ENCODE measurements around the gene PXT1. TPM values are rescaled to one million over a fixed set of nuclear protein-coding genes. Genes with fewer than 3 reads are reported as not detected.

Gene PXT1
- total RNA-seq, 2 donors from 2014 or later = not detected

DNA sequence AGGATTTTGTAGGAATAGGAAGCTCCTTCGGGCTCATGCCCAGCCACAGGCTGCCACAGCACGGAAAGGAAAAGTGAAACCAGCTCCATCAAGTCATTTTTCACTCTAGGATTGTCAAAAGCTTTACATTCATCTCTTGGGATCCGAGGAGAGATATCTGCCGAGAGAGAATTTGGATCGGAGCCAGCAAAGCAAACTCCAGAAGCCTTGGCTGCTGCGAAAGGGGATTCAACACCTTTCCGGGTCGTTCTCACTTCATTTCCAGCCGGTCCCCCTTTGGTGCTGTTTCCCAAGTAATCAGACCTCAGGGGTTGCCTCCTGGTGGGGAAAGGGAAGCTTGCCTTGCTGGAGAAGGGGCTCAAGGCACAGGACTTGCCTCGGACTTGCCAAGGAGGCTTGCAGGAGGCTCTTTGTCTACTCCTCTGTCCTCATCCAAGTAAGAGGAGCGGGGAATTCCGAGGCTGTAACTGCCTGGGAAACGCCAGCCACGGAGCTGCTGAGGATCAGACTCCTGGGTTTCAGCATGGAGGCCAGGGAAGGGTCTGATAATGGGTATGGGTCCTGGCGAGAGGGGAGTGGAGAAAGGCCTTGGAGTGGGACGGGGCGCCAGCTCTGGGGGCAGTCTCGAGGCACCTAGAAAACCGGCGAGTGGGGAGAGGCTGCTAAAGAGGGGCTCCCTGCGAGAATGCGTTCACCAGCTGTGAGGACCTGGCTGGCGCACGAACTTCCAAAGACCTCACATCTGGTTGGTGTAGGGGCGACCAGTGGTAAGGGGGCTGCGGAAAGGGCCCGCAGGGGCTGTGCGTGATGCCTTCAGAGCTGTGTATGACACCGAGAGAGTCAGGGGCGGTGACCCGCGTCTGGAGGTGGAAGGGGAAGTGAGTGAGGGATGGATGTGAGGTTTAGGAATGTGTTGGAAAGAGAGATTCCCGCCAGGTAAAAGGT, 55.9 kb downstream of the PXT1 start:
- Histone ChIP-seq H3K4me3 (peak overlapping the region; percentile 9 to 50), H3K4me1 (peaks cover 10% of the 10 kb centered on the region), H3K36me3 (replicated peaks in 1 of 2; ENCODE audit: insufficient read depth in 1 of 2, low read depth in 2 of 2) (no peaks in the 10 kb centered on the region), H3K27me3 (no peaks in the 10 kb centered on the region), H3K27ac (peak overlapping the region in 2 of 4 donors; percentile 28 to 56), H3K9me3 (no peaks in the 10 kb centered on the region)
- DNase-seq (peak; percentile 31 to 42 (median 36)), ATAC-seq (peak; percentile 52)
- TF ChIP-seq POLR2A (IDR thresholded peaks at IDR 0.05) = peak in 1 of 3 donors; percentile 2
- TF ChIP-seq, protein P1, sequence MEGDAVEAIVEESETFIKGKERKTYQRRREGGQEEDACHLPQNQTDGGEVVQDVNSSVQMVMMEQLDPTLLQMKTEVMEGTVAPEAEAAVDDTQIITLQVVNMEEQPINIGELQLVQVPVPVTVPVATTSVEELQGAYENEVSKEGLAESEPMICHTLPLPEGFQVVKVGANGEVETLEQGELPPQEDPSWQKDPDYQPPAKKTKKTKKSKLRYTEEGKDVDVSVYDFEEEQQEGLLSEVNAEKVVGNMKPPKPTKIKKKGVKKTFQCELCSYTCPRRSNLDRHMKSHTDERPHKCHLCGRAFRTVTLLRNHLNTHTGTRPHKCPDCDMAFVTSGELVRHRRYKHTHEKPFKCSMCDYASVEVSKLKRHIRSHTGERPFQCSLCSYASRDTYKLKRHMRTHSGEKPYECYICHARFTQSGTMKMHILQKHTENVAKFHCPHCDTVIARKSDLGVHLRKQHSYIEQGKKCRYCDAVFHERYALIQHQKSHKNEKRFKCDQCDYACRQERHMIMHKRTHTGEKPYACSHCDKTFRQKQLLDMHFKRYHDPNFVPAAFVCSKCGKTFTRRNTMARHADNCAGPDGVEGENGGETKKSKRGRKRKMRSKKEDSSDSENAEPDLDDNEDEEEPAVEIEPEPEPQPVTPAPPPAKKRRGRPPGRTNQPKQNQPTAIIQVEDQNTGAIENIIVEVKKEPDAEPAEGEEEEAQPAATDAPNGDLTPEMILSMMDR (IDR thresholded peaks at IDR 0.05) = peak in 1 of 7 experiments; percentile 13
- 1 to 3% methylated on average over 30 to 33 of the region's 33 CpGs for WGBS, 2 donors
- intact Hi-C loops (cut with DNase I) = no loop called here

DNA sequence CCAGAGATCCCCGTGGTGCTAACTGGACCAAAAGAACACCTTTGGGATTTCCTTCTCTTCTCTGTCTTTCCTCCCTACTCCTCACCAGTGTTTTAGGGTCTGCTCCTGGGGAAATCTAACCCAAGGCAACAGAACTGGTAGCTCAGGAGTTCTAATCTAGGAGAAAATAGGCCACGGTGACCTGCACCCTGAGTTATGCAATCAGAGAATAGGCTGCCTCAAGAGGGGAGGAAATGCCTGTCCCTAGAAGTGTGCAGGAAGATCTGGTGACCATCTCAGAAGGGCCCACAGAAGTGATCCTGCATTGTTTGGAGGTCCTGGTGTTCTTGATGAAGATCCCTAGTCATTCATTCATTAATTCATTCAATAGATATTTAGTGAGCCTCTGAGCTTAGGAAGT, 58.6 kb downstream of the PXT1 start:
- DNase-seq (no peak), ATAC-seq (no peak)
- H3K4me3 ChIP-seq = no peak overlapping the region
- no peaks in the 10 kb centered on the region for H3K27me3 ChIP-seq
- no peak for TF ChIP-seq POLR2A (IDR thresholded peaks at IDR 0.05)
- TF ChIP-seq, protein P1 (IDR thresholded peaks at IDR 0.05) = no peak
- WGBS, 2 donors = 79 to 85% methylated on average over 2 of the region's 2 CpGs
- no peaks in the 10 kb centered on the region for H3K9me3 ChIP-seq
- H3K4me1 ChIP-seq = peaks cover 10% of the 10 kb centered on the region
- H3K27ac ChIP-seq = no peak overlapping the region
- H3K36me3 ChIP-seq (replicated peaks in 1 of 2; ENCODE audit: insufficient read depth in 1 of 2, low read depth in 2 of 2) = no peaks in the 10 kb centered on the region
- intact Hi-C loops (cut with DNase I) = no loop called here

GRCh38 chr6:36383606-36384005, 59.0 kb downstream of the PXT1 start:
- DNase-seq (no peak), ATAC-seq (no peak)
- TF ChIP-seq POLR2A (IDR thresholded peaks at IDR 0.05) = no peak
- TF ChIP-seq, protein P1 (IDR thresholded peaks at IDR 0.05) = no peak
- WGBS, 2 donors = 68 to 79% methylated on average over 2 of the region's 2 CpGs
- Histone ChIP-seq H3K4me1 (peaks cover 10% of the 10 kb centered on the region), H3K27me3 (no peaks in the 10 kb centered on the region), H3K27ac (no peak overlapping the region), H3K9me3 (no peaks in the 10 kb centered on the region), H3K36me3 (replicated peaks in 1 of 2; ENCODE audit: insufficient read depth in 1 of 2, low read depth in 2 of 2) (no peaks in the 10 kb centered on the region), H3K4me3 (no peak overlapping the region)
- intact Hi-C loops (cut with DNase I) = no loop called here

DNA sequence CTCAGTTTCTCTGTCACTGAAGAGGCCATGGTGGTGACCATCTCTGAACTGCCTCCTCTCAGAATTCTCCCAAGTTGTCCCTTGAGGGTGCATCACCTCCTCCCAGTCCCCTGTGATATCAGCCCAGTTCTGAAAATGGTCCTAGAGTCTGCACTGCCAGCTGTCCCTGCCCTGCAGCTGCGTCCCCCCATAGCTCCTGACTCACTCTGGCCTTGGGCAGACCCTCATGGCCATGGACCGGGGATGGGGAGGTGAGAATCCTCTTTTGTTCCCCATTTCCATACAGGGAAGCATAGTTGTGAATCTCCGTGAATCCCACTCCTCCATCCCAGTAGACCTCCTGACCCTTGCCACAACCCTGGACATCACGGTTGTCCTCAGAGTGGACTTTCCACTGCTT, 59.7 kb downstream of the PXT1 start:
- 59 to 76% methylated on average over 4 of the region's 4 CpGs for WGBS, 2 donors
- H3K4me3 ChIP-seq = no peak overlapping the region
- no peaks in the 10 kb centered on the region for H3K9me3 ChIP-seq
- intact Hi-C loops (cut with DNase I) = no loop called here
- no peak for TF ChIP-seq POLR2A (IDR thresholded peaks at IDR 0.05)
- H3K27me3 ChIP-seq = no peaks in the 10 kb centered on the region
- no peaks in the 10 kb centered on the region for H3K36me3 ChIP-seq (replicated peaks in 1 of 2; ENCODE audit: insufficient read depth in 1 of 2, low read depth in 2 of 2)
- H3K4me1 ChIP-seq = peaks cover 8% of the 10 kb centered on the region
- no peak for DNase-seq
- H3K27ac ChIP-seq = no peak overlapping the region
- no peak for ATAC-seq

GRCh38 chr6:36381502-36382389, 60.9 kb downstream of the PXT1 start:
- 65 to 76% methylated on average over 9 of the region's 9 CpGs for WGBS, 2 donors
- intact Hi-C loops (cut with DNase I) = no loop called here
- DNase-seq = no peak
- no peak for TF ChIP-seq POLR2A (IDR thresholded peaks at IDR 0.05)
- TF ChIP-seq, protein P1 (IDR thresholded peaks at IDR 0.05) = no peak
- H3K27me3 ChIP-seq = no peaks in the 10 kb centered on the region
- H3K36me3 ChIP-seq (replicated peaks in 1 of 2; ENCODE audit: insufficient read depth in 1 of 2, low read depth in 2 of 2) = no peaks in the 10 kb centered on the region
- peaks cover 5% of the 10 kb centered on the region for H3K4me1 ChIP-seq
- H3K4me3 ChIP-seq = no peak overlapping the region
- no peaks in the 10 kb centered on the region for H3K9me3 ChIP-seq
- no peak for ATAC-seq
- no peak overlapping the region for H3K27ac ChIP-seq

Data from body of pancreas (tissue), 4 donors.